DMS79 (cell line): Measurements from ENCODE around the gene SLC10A4.
"Not testable (repeated sequence)": the region's sequence is repeated elsewhere in the genome, so short reads cannot be mapped to it uniquely, and the experiment has no call there.

Source experiments
- DNase-seq: peaks from one replicate; lab custom pipeline; 2025; lab: John Stamatoyannopoulos, UW

The SLC10A4 gene, protein sequence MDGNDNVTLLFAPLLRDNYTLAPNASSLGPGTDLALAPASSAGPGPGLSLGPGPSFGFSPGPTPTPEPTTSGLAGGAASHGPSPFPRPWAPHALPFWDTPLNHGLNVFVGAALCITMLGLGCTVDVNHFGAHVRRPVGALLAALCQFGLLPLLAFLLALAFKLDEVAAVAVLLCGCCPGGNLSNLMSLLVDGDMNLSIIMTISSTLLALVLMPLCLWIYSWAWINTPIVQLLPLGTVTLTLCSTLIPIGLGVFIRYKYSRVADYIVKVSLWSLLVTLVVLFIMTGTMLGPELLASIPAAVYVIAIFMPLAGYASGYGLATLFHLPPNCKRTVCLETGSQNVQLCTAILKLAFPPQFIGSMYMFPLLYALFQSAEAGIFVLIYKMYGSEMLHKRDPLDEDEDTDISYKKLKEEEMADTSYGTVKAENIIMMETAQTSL

DNA sequence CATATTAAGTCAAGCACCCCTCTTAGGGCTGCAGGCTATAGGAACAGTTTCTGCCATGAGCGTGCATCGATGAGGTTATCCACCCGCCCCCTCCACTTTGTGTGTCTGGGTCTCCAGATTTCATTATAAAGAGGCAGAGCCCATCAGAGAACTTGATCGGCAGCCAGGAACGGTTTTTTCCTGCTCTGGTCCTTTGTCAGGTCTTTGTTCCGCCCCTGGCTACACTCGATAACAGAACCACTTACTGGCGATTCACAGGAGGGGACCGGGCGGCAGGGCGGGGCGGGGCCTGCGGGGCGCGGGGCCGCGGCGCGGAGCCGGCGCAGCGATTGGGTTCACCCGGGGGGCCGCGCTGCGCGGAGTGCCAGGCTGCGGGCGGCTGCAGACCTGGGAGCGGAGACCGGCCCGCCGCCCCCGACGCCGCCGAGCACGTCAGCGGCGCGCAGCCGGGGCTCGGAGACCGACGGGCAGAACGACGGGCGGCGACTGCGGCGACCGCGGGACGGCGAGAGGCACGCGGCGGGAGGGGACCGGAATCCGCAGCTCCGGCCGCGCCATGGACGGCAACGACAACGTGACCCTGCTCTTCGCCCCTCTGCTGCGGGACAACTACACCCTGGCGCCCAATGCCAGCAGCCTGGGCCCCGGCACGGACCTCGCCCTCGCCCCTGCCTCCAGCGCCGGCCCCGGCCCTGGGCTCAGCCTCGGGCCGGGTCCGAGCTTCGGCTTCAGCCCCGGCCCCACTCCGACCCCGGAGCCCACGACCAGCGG lies at the start of gene SLC10A4:
TSS of gene SLC10A4 (plus strand) at position 338 of the 771 bp plus-strand sequence. CDS start at position 557, 219 bp downstream.
- peak; percentile 70 for DNase-seq

DNA sequence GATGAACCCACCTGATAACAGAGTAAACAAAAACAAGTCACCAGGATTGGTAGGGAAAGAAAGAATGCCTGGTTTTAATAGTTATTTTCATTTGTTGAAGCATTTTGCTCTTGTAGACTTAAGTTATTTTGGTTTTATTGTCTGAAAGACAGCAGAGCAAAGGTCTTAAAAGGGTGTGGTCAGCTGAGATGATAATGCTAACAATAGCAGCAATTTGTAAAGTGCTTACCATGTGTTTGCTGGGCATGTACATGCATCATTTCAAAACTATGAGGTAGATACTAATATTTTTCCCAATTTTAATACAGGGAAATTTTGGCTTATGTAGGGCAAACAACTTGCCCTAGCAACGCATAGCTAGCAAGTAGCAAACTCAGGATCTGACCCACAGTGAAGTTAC lies 46.8 kb upstream of the SLC10A4 start:
- DNase-seq, result no peak

GRCh38 chr4:48439988-48440387 lies 43.2 kb upstream of the SLC10A4 start:
- DNase-seq, result no peak

GRCh38 chr4:48440914-48441313 lies 42.2 kb upstream of the SLC10A4 start:
- DNase-seq, result not testable (repeated sequence)

- no peak for DNase-seq
Measured at GRCh38 chr4:48445704-48446103, 37.4 kb upstream of the SLC10A4 start.

DNA sequence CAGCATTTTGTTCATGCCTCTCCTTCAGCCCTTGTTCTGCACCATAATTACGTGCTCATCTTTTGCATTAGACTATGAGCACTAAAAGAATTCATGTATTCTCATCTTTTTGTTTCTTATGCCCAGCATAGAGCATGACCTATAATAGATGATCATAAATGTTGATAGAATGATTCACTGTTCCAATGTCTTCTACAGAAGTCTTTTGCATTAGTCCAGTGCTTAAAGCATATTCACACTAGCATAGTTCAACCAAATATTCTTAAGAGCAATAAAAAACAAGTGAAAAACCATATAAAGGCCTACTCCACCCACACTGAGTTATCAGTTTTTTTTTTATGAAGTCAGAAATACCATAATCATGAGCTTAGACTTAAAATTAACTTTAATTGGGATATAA lies 36.5 kb upstream of the SLC10A4 start:
- no peak for DNase-seq

- no peak for DNase-seq
Measured at GRCh38 chr4:48449151-48449550, 34.0 kb upstream of the SLC10A4 start.

- DNase-seq, result no peak
Measured at GRCh38 chr4:48450740-48451139, 32.4 kb upstream of the SLC10A4 start.

- DNase-seq, result not testable (repeated sequence)
Measured at GRCh38 chr4:48451656-48452055, 31.5 kb upstream of the SLC10A4 start.

- no peak for DNase-seq
Measured at GRCh38 chr4:48454591-48454990, 28.6 kb upstream of the SLC10A4 start.

- no peak for DNase-seq
Measured at GRCh38 chr4:48461000-48461399, 22.1 kb upstream of the SLC10A4 start.

- DNase-seq, result no peak
Measured at GRCh38 chr4:48462363-48462762, 20.8 kb upstream of the SLC10A4 start.

GRCh38 chr4:48467442-48467841 lies 15.7 kb upstream of the SLC10A4 start:
- no peak for DNase-seq

DNA sequence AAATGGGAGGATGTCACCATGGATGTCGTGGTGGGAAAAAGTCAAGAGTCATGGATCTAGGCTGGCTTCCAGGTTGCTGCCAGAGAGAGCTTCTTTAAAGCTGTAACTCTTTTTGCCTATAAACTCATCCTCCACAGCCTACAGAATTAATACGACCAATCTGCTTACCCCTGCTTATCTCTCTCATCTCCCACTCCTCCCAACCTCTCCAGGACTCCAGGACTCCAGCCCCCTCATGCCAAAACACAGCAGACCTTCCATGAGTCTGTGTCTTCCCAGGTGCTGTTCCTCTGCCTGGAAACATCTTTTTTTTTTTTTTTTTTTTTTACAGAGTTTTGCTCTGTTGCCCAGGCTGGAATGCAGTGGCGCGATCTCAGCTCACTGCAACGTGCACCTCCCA lies 15.3 kb upstream of the SLC10A4 start:
- DNase-seq, result no peak

DNA sequence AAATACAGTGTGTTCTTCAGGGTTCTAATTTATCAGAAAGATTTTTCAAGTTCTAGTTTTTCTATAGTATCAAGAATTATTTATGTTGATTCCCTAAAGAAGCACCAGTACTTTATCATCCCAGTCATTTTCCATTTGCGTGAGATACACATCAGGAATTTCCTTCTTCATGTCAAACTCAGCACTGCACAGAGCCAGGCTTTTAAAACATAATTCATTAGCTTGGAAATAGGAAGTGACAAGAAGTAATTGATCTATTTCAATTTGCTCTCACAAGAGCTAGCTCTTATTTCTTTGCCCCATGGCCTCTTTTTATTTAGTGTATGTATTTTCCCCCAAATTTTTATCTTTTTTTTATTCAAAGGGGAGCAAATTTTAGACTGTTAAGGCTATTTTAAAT lies 13.0 kb upstream of the SLC10A4 start:
- DNase-seq, result no peak

DNA sequence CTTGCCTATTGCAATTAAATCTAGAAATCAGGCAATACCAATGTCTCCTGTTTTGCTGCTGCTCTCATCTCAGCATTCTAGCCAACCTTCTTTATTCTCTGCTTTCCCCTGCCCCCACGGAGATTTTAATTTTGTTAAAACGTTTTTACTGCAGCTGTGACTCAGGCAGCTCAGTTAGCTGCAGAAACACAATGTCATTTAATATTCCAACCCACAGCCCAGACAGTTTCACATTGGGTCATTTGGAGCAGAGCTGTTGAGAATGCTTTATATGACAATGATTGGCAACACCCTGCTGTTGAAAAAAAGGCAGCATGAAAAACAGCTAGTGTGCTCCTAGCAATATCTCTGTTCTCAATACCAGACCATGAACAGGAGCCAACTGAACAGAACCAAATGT lies 12.6 kb upstream of the SLC10A4 start:
- no peak for DNase-seq

- peak; percentile 59 for DNase-seq
Measured at GRCh38 chr4:48472794-48473193, 10.3 kb upstream of the SLC10A4 start.

DNA sequence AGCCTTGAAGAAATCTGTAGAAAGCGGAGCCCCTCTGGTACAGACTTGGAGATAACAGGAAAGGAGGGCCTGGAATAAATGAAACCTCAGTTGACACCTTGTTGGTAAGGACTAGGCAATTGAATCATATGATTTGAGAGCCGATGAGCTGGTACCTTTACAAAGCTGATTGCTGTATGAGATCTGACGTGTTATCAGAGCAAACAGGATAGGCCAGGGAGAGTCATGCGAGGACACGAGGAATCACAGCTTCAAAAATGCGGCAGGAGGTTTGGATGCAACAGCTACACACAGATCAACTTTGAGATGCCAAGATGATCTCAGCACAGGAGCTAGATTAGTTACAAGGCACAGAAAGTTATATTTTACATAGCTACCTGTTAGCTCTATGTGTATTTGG lies 7.4 kb upstream of the SLC10A4 start:
- no peak for DNase-seq

DNA sequence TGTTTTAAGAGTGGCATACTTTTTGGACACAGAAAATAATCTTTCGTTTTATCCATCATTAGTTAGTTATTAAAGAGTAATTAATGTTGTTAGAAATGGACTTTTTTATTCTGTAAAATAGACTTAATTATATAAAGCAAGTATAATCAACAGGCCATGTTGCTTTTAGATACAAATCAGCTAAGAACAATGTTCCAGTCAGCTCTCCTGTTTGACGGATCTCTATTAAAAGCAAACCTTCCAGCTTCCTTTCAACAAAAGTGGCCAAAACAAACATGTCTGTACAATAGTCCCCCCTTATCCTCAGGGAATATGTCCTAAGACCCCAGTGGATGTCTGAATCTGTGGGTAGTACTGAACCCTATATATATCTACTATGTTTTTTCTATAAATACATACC lies 4.9 kb upstream of the SLC10A4 start:
- no peak for DNase-seq

- DNase-seq, result no peak
Measured at GRCh38 chr4:48481581-48481980, 1.6 kb upstream of the SLC10A4 start.

GRCh38 chr4:48483777-48484493 lies 792 bp downstream of the SLC10A4 start:
- DNase-seq, result peak; percentile 9

GRCh38 chr4:48484494-48485168 lies 1.5 kb downstream of the SLC10A4 start:
- DNase-seq, result peak; percentile 6
